NCI-H1105 treated with DMSO at 0.1 percent for 48 hours (cell line): ENCODE data around the gene HABP2.
A peak's percentile ranks its signal among the peaks of the same experiment; 100 is the strongest.

Experiments used
- DNase-seq: peaks from one replicate; lab custom pipeline; 2025; lab: John Stamatoyannopoulos, UW

The HABP2 gene

GRCh38 chr10:113557903-113558321 lies 5.1 kb downstream of the HABP2 start:
- DNase-seq = no peak

GRCh38 chr10:113560071-113560470 lies 7.2 kb downstream of the HABP2 start:
- DNase-seq = no peak

GRCh38 chr10:113561214-113561613 lies 8.4 kb downstream of the HABP2 start:
- no peak for DNase-seq

GRCh38 chr10:113562069-113562468 lies 9.2 kb downstream of the HABP2 start:
- DNase-seq = no peak

GRCh38 chr10:113562704-113563103 lies 9.9 kb downstream of the HABP2 start:
- no peak for DNase-seq

- peak; percentile 62 for DNase-seq
Observed at GRCh38 chr10:113563306-113564088, 10.6 kb downstream of the HABP2 start.

GRCh38 chr10:113565364-113565763 lies 12.5 kb downstream of the HABP2 start:
- DNase-seq = no peak

- DNase-seq = peak; percentile 83
Observed at GRCh38 chr10:113566888-113567287, 14.0 kb downstream of the HABP2 start.

- no peak for DNase-seq
Observed at GRCh38 chr10:113569576-113569975, 16.7 kb downstream of the HABP2 start.

- DNase-seq = no peak
Observed at GRCh38 chr10:113572520-113573290, 19.9 kb downstream of the HABP2 start.

GRCh38 chr10:113573368-113573767 lies 20.5 kb downstream of the HABP2 start:
- DNase-seq = no peak

GRCh38 chr10:113576852-113577251 lies 24.0 kb downstream of the HABP2 start:
- no peak for DNase-seq

- DNase-seq = no peak
Observed at GRCh38 chr10:113578773-113579172, 25.9 kb downstream of the HABP2 start.

- DNase-seq = no peak
Observed at GRCh38 chr10:113581092-113581491, 28.2 kb downstream of the HABP2 start.

- no peak for DNase-seq
Observed at GRCh38 chr10:113583571-113583970, 30.7 kb downstream of the HABP2 start.

- DNase-seq = no peak
Observed at GRCh38 chr10:113585949-113586348, 33.1 kb downstream of the HABP2 start.

GRCh38 chr10:113589201-113589770 lies 36.4 kb downstream of the HABP2 start:
- DNase-seq = no peak

- DNase-seq = no peak
Observed at GRCh38 chr10:113590581-113590980, 37.7 kb downstream of the HABP2 start.

GRCh38 chr10:113592380-113592779 lies 39.5 kb downstream of the HABP2 start:
- no peak for DNase-seq

- DNase-seq = no peak
Observed at GRCh38 chr10:113594652-113595051, 41.8 kb downstream of the HABP2 start.

GRCh38 chr10:113600569-113600968 lies 47.7 kb downstream of the HABP2 start:
- no peak for DNase-seq

GRCh38 chr10:113603057-113603777 lies 50.4 kb downstream of the HABP2 start:
- no peak for DNase-seq
